Nasal cavity respiratory epithelium epithelial cell of viscerocranial mucosa (primary cell): Measurements from ENCODE around the gene CUTA. TPM values are rescaled to one million over a fixed set of nuclear protein-coding genes. Genes with fewer than 3 reads are reported as not detected.

Source experiments
- total RNA-seq: library from RNA; depleted of rRNA; stranded (reverse); fragments of >200 nt; gene quantifications from 2 replicates; pipeline ENCODE4 v1.2.3, GENCODE V29; 2014

The CUTA gene, protein sequence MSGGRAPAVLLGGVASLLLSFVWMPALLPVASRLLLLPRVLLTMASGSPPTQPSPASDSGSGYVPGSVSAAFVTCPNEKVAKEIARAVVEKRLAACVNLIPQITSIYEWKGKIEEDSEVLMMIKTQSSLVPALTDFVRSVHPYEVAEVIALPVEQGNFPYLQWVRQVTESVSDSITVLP
- total RNA-seq = 27.3 and 62.1 TPM in 2 replicates

DNA sequence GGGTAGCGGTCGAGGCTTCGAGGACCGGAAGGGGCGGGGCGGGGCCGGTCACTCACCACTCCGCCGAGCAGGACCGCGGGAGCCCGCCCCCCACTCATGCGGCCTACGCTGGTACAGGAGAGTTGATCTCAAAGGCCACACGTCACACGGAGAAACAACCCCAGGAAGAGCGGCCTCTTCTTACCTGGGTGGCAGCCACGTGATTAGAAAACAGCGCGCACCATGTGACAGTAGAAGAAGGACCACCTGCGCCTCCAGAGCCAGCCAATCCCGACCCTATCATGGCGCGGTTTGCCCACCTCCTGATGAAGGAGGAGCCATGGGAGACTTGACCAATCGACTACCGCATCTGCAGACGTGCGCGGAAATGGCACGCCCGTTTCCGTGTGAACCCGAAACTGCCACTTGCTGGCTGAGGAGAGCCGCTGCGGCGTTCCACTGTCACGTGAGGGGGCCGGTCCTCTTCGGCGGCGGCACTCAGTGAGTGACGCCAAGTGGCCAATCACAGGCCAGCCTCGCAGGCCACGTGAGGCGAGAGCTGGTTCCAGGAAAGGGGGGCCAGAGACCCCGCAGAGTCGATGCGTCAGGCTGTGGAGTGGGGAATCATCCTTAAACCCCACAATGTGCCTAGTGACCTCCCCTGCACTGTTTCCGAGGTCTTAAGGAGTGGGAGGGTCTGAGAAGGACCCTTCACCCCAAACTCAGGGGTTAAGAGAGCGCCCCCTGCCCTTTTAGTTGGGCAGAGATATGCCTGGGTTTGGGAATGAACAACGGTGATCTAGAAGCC is at the start of gene CUTA:
Gene CUTA (minus strand): TSS at position 205 of the 787 bp plus-strand sequence. CDS start 107 bp downstream, at position 98.

DNA sequence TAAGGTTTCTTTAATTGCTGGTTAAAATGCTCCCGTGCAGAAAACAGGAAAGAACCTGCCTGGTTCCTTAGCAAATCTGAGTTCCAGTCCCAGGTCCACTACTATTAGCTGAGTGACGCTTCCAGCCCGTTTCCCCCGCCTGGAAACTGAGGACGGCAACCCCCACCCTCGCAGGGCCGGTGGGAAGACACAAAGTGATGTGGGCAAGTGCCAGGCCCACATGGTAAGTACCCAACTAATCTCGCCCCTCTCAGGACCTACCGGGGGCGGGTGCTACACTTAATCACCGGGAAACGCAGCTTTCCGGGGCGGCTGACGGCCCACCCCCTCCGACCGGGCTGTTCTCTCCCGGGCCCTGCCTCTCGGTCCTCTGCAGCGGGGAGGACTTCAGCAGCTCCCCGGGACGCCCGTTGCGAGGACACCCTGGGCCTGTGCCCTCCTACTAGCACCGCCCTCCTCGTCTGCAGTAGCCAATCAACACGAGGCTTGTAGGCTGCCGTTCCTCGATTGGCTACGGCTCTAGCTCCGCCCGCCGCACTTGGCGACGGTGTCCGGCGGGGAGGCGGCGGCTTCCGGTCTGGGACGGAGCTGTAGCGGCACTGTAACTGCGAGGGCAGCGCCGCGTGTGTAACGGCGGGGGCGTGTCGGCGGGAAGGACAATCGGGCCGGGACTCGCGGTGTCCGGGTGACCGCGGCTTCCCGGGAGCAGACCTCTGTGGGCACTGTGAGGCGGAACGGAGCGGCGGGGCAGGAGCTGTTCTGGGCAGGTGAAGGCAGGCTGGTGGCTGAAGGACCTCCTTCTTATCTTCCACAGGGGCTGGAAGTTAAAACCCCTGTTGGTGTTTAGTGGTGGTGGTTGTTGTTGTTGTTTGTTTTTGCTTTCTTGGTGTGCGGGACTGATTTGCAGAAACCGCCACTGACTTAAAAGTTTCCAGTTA is 36.4 kb upstream of the CUTA start, which contains the start of gene ZBTB9:
Gene ZBTB9 (plus strand): TSS at position 568 of the 938 bp plus-strand sequence. CDS start 525 bp downstream, outside the sequence.

DNA sequence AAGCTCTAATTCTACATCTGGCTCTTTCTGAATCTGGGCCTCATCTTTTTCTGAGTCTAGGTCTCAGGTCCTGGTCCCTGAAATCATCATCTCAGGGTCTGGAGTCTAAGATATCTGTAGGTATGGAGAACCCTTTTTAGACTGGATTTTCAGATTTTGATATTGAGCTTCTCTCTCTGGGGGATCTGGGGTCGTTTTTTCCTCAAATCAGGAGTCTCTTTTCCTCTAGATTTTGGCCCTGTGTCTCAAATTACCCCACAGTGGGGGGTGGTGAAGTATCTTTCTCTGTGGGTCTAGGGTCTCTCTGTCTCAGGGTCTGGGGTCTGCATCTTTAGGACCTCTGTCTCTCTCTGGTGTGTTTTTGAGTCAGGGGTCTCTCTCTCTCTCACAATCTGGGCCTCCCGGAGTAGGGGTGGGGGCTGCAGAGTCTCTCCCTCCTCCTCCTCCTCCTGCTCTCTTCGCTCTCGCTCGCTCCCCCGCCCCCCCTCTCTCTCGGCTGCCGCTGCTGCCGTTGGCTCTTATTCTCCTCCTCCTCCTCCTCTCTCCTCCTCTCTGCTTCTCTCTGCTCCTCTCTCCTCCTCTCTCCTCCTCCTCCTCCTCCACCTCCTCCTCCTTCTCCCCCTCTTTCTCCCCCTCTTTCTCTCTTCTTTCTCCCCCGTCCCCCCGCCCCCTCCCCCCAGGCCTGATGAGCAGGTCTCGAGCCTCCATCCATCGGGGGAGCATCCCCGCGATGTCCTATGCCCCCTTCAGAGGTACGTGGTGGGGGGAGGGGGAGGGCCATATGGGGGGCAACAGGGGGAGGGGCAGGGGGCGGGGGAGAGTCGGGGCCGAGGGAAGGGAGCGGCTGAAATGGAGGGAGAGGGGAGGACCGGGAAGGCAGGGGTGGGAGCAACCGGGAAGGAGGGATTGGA is 1.9 kb upstream of the CUTA start, which contains the start of gene SYNGAP1:
Gene SYNGAP1 (plus strand): TSS at position 486 of the 911 bp plus-strand sequence. CDS start 200 bp downstream, at position 686.

DNA sequence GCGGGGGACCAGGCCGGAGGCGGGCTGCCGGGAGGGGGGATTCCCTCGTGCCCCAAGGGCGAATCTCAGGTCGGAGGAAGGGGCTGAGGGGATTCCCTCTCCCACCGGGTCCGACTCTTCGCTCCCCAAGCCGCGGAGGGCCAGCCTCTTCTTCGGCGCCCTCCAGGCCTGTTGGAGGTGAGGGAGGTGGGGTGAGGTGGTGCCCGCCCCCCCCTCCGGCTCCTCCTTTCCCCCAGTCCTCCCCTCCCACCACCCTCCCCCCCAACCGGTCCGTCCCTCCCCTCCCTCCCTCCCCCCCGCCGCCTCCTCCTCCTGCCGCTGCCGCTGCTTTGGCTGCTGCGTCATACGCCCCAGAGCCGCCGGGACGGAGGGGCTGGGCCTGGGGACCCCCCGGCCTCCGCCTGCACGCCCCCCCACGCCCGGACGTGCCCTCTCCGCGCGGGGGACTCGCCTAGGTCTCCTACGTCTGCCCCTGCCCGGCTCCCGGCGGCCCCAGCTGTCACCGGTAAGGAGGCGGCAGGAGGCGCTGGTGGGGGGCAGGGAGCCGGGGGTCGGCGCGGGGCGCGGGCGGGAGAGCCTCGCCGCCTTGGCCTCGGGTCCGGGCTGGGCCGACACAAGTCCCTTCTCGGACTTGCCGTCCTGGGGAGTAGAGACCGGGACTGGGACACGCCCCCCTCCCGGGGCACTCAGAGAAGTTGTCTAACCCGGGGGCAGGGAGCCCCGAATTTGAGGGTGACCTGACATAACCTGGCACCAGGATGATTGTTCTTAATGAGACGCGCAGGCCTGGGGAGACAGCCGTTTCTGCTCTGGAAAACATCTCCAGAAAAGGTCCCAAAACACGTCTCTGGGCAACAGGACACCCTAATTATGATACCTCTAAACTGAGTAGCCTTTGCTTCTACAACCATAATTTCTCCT is 6.9 kb downstream of the CUTA start, which contains the start of gene PHF1:
Gene PHF1 (plus strand): TSS at position 304 of the 921 bp plus-strand sequence. CDS start 1,250 bp downstream, outside the sequence.

DNA sequence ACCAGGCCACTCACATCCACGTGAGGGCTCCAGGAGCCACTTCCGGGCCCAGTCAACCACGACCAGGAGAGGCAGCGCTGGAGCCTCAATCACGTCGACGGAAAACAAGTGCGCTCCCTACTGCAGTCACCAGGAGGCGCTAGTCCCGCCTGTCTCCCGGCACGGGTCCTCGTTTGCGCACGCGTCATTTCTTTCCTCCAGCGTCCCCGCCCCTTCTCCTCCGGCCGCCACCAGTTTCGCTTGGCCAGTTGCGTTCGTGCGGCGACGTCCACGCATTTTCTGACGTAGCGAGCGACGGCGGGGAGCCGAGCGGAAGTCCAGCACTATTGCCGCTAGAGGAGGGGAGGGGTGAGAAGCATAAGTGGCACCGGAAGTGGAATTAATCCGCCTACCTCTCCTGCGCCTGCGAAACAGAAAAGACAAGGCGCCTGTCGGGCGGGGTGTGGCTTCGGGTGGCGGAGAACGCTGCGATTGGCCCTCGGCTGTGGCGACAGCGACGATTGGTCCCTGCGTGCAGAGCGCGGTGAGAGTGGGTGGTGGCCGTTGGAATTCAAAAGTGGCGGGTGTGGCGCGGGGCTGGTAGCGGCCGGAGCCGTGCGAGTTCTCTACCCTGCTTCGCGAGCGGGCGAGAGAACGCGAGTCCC is 26.5 kb downstream of the CUTA start, which contains the start of gene KIFC1:
Gene KIFC1 (plus strand): TSS at position 546 of the 644 bp plus-strand sequence. CDS start 163 bp downstream, outside the sequence.

Other genes with a start within 250 kb of the CUTA start
- under 0.01 and 0.36 TPM in 2 replicates for gene COL11A2, start 225.6 kb downstream of the CUTA start, total RNA-seq
- gene RXRB, start 217.4 kb downstream of the CUTA start, total RNA-seq = 16.1 and 21.8 TPM in 2 replicates
- 66.9 and 118 TPM in 2 replicates for gene SLC39A7, start 217.2 kb downstream of the CUTA start, total RNA-seq
- gene HSD17B8, start 213.5 kb downstream of the CUTA start, total RNA-seq = 12.5 and 40.3 TPM in 2 replicates
- gene RING1, start 209.6 kb downstream of the CUTA start, total RNA-seq = 34.2 and 48.2 TPM in 2 replicates
- gene VPS52, start 146.2 kb downstream of the CUTA start, total RNA-seq = 27.0 and 28.8 TPM in 2 replicates
- gene RPS18, start 146.0 kb downstream of the CUTA start, total RNA-seq = 3,073 and 7,254 TPM in 2 replicates
- gene B3GALT4, start 141.0 kb downstream of the CUTA start, total RNA-seq = 2.7 and 4.1 TPM in 2 replicates
- 55.0 and 84.4 TPM in 2 replicates for gene WDR46, start 128.9 kb downstream of the CUTA start, total RNA-seq
- 37.5 and 69.7 TPM in 2 replicates for gene PFDN6, start 128.5 kb downstream of the CUTA start, total RNA-seq
- 22.9 and 40.4 TPM in 2 replicates for gene RGL2, start 119.2 kb downstream of the CUTA start, total RNA-seq
- gene TAPBP, start 104.0 kb downstream of the CUTA start, total RNA-seq = 22.2 and 108 TPM in 2 replicates
- 19.9 and 24.3 TPM in 2 replicates for gene ZBTB22, start 100.4 kb downstream of the CUTA start, total RNA-seq
- 35.9 and 77.9 TPM in 2 replicates for gene DAXX, start 95.1 kb downstream of the CUTA start, total RNA-seq
- 0.21 and 0.68 TPM in 2 replicates for gene KIFC1, start 26.3 kb downstream of the CUTA start, total RNA-seq
- gene PHF1, start 7.1 kb downstream of the CUTA start, total RNA-seq = 10.3 and 13.0 TPM in 2 replicates
- gene SYNGAP1, start 2.0 kb upstream of the CUTA start, total RNA-seq = 0.68 and 3.9 TPM in 2 replicates
- gene ZBTB9, start 36.5 kb upstream of the CUTA start, total RNA-seq = 10.6 and 13.0 TPM in 2 replicates
- 33.5 and 51.7 TPM in 2 replicates for gene BAK1, start 162.2 kb upstream of the CUTA start, total RNA-seq
- 118 and 271 TPM in 2 replicates for gene ITPR3, start 203.2 kb upstream of the CUTA start, total RNA-seq